H1 (cell line): ENCODE data around the gene MBD3L2B. TPM values are rescaled to one million over a fixed set of nuclear protein-coding genes. Genes with fewer than 3 reads are reported as not detected.

ENCODE experiments used
- CTCF ChIA-PET: fragments of 300-600 bp; sonication (Branson Sonifier 250); formaldehyde crosslinking; loops from one replicate; lab custom pipeline; 2021; ENCODE audit not compliant: partially characterized antibody; lab: Charles Lee
- POLR2A ChIA-PET: fragments of 300-600 bp; sonication (Branson Sonifier 250); formaldehyde crosslinking; loops from one replicate; lab custom pipeline; 2021; ENCODE audit warnings: inconsistent platforms; ENCODE audit not compliant: partially characterized antibody; lab: Charles Lee
- DNase-seq, 2 experiments: peaks; one replicate each; pipeline versions ENCODE4 v3.0.0 to v3.0.0-alpha.2; 2010 to 2022; ENCODE audit warnings: low spot score in 2 of 2, low read depth in 1 of 2, mixed read lengths in 1 of 2
- FAIRE-seq: peaks from 2 replicates; lab custom pipeline; 2011; peaks lifted over from hg19 to GRCh38; lab: Jason Lieb, UNC
- H2AFZ ChIP-seq: 2 replicates; pipeline ENCODE4 v1.8.1; 2012; ENCODE audit warnings: low read length, inconsistent platforms
- H2AK5ac ChIP-seq: 2 replicates; pipeline ENCODE4 v1.6.1; 2013; ENCODE audit warnings: low read depth, low read length
- H2BK120ac ChIP-seq: replicated peaks from 2 replicates; pipeline ENCODE3; 2013; ENCODE audit warnings: low read depth, low read length, inconsistent platforms
- H2BK12ac ChIP-seq: 2 replicates; pipeline ENCODE4 v1.6.1; 2013; ENCODE audit warnings: low read depth, low read length
- H2BK15ac ChIP-seq: 2 replicates; pipeline ENCODE4 v1.6.1; 2013; ENCODE audit warnings: low read length
- H2BK20ac ChIP-seq: 2 replicates; pipeline ENCODE4 v1.6.1; 2013; ENCODE audit warnings: low read length
- H2BK5ac ChIP-seq: 2 replicates; pipeline ENCODE4 v1.6.1; 2013; ENCODE audit warnings: low read depth, low read length
- H3K14ac ChIP-seq: 2 replicates; pipeline ENCODE4 v1.6.1; 2013; ENCODE audit warnings: inconsistent platforms; ENCODE audit not compliant: insufficient read length
- H3K18ac ChIP-seq: 2 replicates; pipeline ENCODE4 v1.6.1; 2013; ENCODE audit warnings: low read length; ENCODE audit errors: extremely low read depth
- H3K23ac ChIP-seq: 2 replicates; pipeline ENCODE4 v1.6.1; 2013; ENCODE audit warnings: inconsistent platforms; ENCODE audit not compliant: insufficient read length
- H3K23me2 ChIP-seq: 2 replicates; pipeline ENCODE4 v1.6.1; 2013; ENCODE audit warnings: low read depth, low read length
- H3K27ac ChIP-seq: 2 replicates; pipeline ENCODE4 v1.6.1; 2011; ENCODE audit warnings: low read depth, low read length, inconsistent platforms
- H3K27me3 ChIP-seq, 4 experiments: replicated peaks in 1 of 4; 1 replicate in 1 of 4; 2 replicates in 3 of 4; pipeline versions ENCODE4 v1.6.1 to v1.8.1; 2011 to 2013; ENCODE audit warnings: low read length in 3 of 4, mild to moderate bottlenecking in 3 of 4, inconsistent platforms in 2 of 4, mixed read lengths in 2 of 4, moderate library complexity in 1 of 4; ENCODE audit not compliant: control insufficient read depth in 3 of 4, insufficient read depth in 3 of 4; ENCODE audit errors: extremely low read depth in 1 of 4
- H3K36me3 ChIP-seq, 4 experiments: 2 replicates each; pipeline versions ENCODE4 v1.6.1 to v1.8.1; 2011 to 2013; ENCODE audit warnings: mild to moderate bottlenecking in 4 of 4, low read length in 3 of 4, moderate library complexity in 2 of 4, control low read depth in 1 of 4, inconsistent platforms in 1 of 4; ENCODE audit not compliant: insufficient read depth in 4 of 4, control insufficient read depth in 2 of 4
- H3K4ac ChIP-seq: replicated peaks from 2 replicates; pipeline ENCODE3; 2013; ENCODE audit warnings: low read length, low read depth, mixed read lengths, inconsistent platforms; ENCODE audit not compliant: insufficient read length
- H3K4me1 ChIP-seq, 4 experiments: replicated peaks in 1 of 4; 1 replicate in 1 of 4; 2 replicates in 3 of 4; pipeline versions ENCODE4 v1.6.1 to v1.8.1; 2011 to 2013; ENCODE audit warnings: low read length in 3 of 4, inconsistent platforms in 2 of 4, mixed read lengths in 1 of 4; ENCODE audit not compliant: insufficient read depth in 4 of 4, control insufficient read depth in 3 of 4
- H3K4me2 ChIP-seq, 2 experiments: 2 replicates each; pipeline versions ENCODE4 v1.6.1 to v1.8.1; 2011 to 2013; ENCODE audit warnings: low read depth in 2 of 2, low read length in 2 of 2, control low read depth in 1 of 2, inconsistent platforms in 1 of 2, mild to moderate bottlenecking in 1 of 2; ENCODE audit not compliant: insufficient read depth in 1 of 2
- H3K4me3 ChIP-seq, 4 experiments: fragments of 200-600, 300-600 bp in 1 of 4; sonication (generic), shearing (Covaris generic), sonication (Bioruptor Twin) in 1 of 4; 2 replicates each; pipeline versions ENCODE4 v1.5.1 to v1.8.1; 2011 to 2016; ENCODE audit warnings: low read length in 4 of 4, low read depth in 3 of 4, control low read depth in 2 of 4, inconsistent platforms in 2 of 4, mild to moderate bottlenecking in 2 of 4, mixed read lengths in 1 of 4, moderate library complexity in 1 of 4; ENCODE audit not compliant: insufficient read depth in 2 of 4; ENCODE audit errors: extremely low read depth in 1 of 4
- H3K56ac ChIP-seq: replicated peaks from 2 replicates; pipeline ENCODE3; 2013; ENCODE audit warnings: low read depth, mild to moderate bottlenecking, mixed read lengths, low read length, inconsistent platforms; ENCODE audit not compliant: insufficient read length
- H3K79me1 ChIP-seq: 2 replicates; pipeline ENCODE4 v1.6.1; 2013; ENCODE audit warnings: low read depth, low read length, control low read depth
- H3K79me2 ChIP-seq, 2 experiments: 2 replicates each; pipeline versions ENCODE4 v1.6.1 to v1.8.1; 2012 to 2013; ENCODE audit warnings: low read length in 2 of 2, mild to moderate bottlenecking in 2 of 2, inconsistent platforms in 1 of 2; ENCODE audit not compliant: insufficient read depth in 2 of 2, control insufficient read depth in 1 of 2
- H3K9ac ChIP-seq, 4 experiments: replicated peaks in 1 of 4; 1 replicate in 1 of 4; 2 replicates in 3 of 4; pipeline versions ENCODE4 v1.6.1 to v1.8.1; 2011 to 2013; ENCODE audit warnings: low read depth in 3 of 4, low read length in 3 of 4, control low read depth in 2 of 4, mild to moderate bottlenecking in 2 of 4, moderate library complexity in 2 of 4, inconsistent platforms in 1 of 4; ENCODE audit errors: extremely low read depth in 1 of 4
- H3K9me3 ChIP-seq, 2 experiments: 2 replicates each; pipeline versions ENCODE4 v1.6.1 to v1.8.1; 2012 to 2013; ENCODE audit warnings: mild to moderate bottlenecking in 2 of 2, moderate library complexity in 2 of 2, control low read depth in 1 of 2, inconsistent platforms in 1 of 2, low read depth in 1 of 2, low read length in 1 of 2, mixed read lengths in 1 of 2; ENCODE audit not compliant: insufficient read depth in 2 of 2
- H4K20me1 ChIP-seq, 2 experiments: replicated peaks in 1 of 2; 2 replicates each; pipeline versions ENCODE3 to v1.8.1; 2011 to 2013; ENCODE audit warnings: inconsistent platforms in 2 of 2, low read length in 2 of 2, mild to moderate bottlenecking in 1 of 2; ENCODE audit not compliant: insufficient read depth in 2 of 2, control insufficient read depth in 1 of 2
- H4K5ac ChIP-seq: 2 replicates; pipeline ENCODE4 v1.6.1; 2013; ENCODE audit warnings: low read length, low read depth, mixed read lengths, inconsistent platforms; ENCODE audit not compliant: insufficient read length
- H4K8ac ChIP-seq: 2 replicates; pipeline ENCODE4 v1.8.0; 2013; ENCODE audit warnings: mild to moderate bottlenecking, moderate library complexity, low read length, inconsistent platforms; ENCODE audit not compliant: insufficient read depth; ENCODE audit errors: extremely low read depth
- H4K91ac ChIP-seq: replicated peaks from 2 replicates; pipeline ENCODE3; 2013; ENCODE audit warnings: low read length, mixed read lengths, inconsistent platforms; ENCODE audit not compliant: insufficient read length
- CHD1 ChIP-seq: IDR thresholded peaks from 2 replicates; pipeline ENCODE4 v1.6.1; 2012; ENCODE audit warnings: low read depth, low read length, improper control_type of control experiment
- CHD2 ChIP-seq: IDR thresholded peaks from 2 replicates; pipeline ENCODE4 v1.6.1; 2012; ENCODE audit warnings: low read length, improper control_type of control experiment
- CTBP2 ChIP-seq: IDR thresholded peaks from 2 replicates; pipeline ENCODE4 v1.7.0; 2011; ENCODE audit warnings: borderline replicate concordance, mild to moderate bottlenecking, moderate library complexity, mixed read lengths, low read length; ENCODE audit not compliant: insufficient read depth, insufficient read length
- JUND ChIP-seq: IDR thresholded peaks from 2 replicates; pipeline ENCODE4 v1.6.1; 2011; ENCODE audit warnings: mild to moderate bottlenecking, improper control_type of control experiment, low read length
- KDM1A ChIP-seq: fragments of 200-600, 300-600 bp; sonication (generic); IDR thresholded peaks from 2 replicates; pipeline ENCODE4 v1.7.1; 2016; ENCODE audit warnings: mild to moderate bottlenecking, low read length, borderline replicate concordance
- KDM5A ChIP-seq: fragments of 200-600 bp; IDR thresholded peaks from 2 replicates; pipeline ENCODE4 v1.7.1; 2012; ENCODE audit warnings: mild to moderate bottlenecking, low read length, inconsistent platforms, mixed read lengths
- POU5F1 ChIP-seq: IDR thresholded peaks from 2 replicates; pipeline ENCODE4 v1.6.1; 2011; ENCODE audit warnings: low read depth, mild to moderate bottlenecking, low read length, moderate library complexity
- RBBP5 ChIP-seq: IDR thresholded peaks from 2 replicates; pipeline ENCODE4 v1.7.1; 2012; ENCODE audit warnings: low read depth, mild to moderate bottlenecking, inconsistent platforms, low read length, moderate library complexity, borderline replicate concordance
- SAP30 ChIP-seq: fragments of 300-600 bp; sonication (generic); IDR thresholded peaks from 2 replicates; pipeline ENCODE4 v1.7.1; 2012; ENCODE audit warnings: low read length, moderate library complexity, mild to moderate bottlenecking, inconsistent platforms; ENCODE audit not compliant: insufficient read depth, insufficient replicate concordance
- TEAD4 ChIP-seq: IDR thresholded peaks from 2 replicates; pipeline ENCODE4 v1.6.1; 2012; ENCODE audit warnings: low read depth, low read length, inconsistent platforms, mixed read lengths
- WGBS, 2 experiments: shearing (Covaris generic) in 1 of 2; methylation state at CpG; one replicate each; pipeline versions ENCODE4 v1.1.6 to v1.1.7; 2013 to 2015; ENCODE audit warnings: low lambda C conversion rate in 2 of 2, mixed read lengths in 2 of 2, inconsistent platforms in 1 of 2, low coverage in 1 of 2, missing lambda C conversion rate in 1 of 2; ENCODE audit not compliant: insufficient replicate concordance in 2 of 2, insufficient coverage in 1 of 2, insufficient read length in 1 of 2; ENCODE audit errors: extremely low coverage in 1 of 2, missing lambda C conversion rate in 1 of 2; 5-methylcytosine and 5-hydroxymethylcytosine counted together
- polyA plus RNA-seq, 7 experiments: library from polyadenylated mRNA; depleted of rRNA in 3 of 7; stranded (reverse) in 5 of 7; unstranded in 2 of 7; fragments of >200 nt in 5 of 7; fragments of 200-250 nt in 2 of 7; gene quantifications; 1 replicate in 5 of 7; 2 replicates in 1 of 7; 4 replicates in 1 of 7; pipeline versions ENCODE4 v1.2.1 to v1.2.3, GENCODE V29; 2011 to 2013; ENCODE audit warnings: missing spikeins in 2 of 7, mixed read lengths in 2 of 7
- total RNA-seq: library from RNA; stranded (reverse); fragmentation: NEBNext Ultra II Directional; extraction: Animal tissue kit (Norgen Biotek cat#: 25700); gene quantifications from 2 replicates; pipeline ENCODE4 v1.2.1, GENCODE V29; 2021
- TF ChIP-seq, protein P1 (sequence below), 3 experiments: IDR thresholded peaks; 1 replicate in 2 of 3; 2 replicates in 1 of 3; pipeline versions ENCODE4 v1.5.1 to v1.6.1; 2011; ENCODE audit warnings: low read length in 3 of 3, mild to moderate bottlenecking in 3 of 3, inconsistent platforms in 2 of 3, low read depth in 1 of 3, moderate library complexity in 1 of 3; ENCODE audit not compliant: insufficient read depth in 1 of 3; ENCODE audit errors: control extremely low read depth in 1 of 3
- TF ChIP-seq, protein P2 (sequence below): IDR thresholded peaks from 2 replicates; pipeline ENCODE4 v1.6.1; 2011; ENCODE audit warnings: low read depth, mild to moderate bottlenecking, low read length; ENCODE audit not compliant: insufficient read depth

MBD3L2B gene
- total and polyA plus RNA-seq, 2 of the 8 experiments (the other 6 are each of a cell fraction or from before 2014, with no cell fraction given): not detected

DNA sequence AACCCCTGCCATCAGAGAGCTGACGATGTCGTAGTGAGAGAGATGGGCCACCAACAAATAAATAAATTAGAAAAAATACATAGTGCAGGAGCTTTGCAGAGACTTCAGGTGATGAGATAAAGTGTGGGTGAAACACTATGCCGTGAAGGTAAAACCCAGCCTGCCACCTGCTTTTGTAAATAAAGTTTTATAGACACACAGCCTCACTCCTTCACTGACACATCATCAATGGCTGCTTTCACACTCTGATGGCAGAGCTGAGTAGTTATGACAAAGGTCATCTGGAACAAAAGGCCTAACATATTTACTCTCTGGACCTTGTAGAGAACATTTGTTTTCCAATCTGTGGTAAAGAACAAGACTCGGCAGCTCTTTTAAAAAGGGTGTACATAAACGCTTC lies 45.0 kb downstream of the MBD3L2B start:
- ChIA-PET POLR2A (no interaction called here), CTCF (no interaction called here)
- no peak overlapping the region for H3K4me3 ChIP-seq
- no peak overlapping the region for H3K4me2 ChIP-seq
- H3K79me1 ChIP-seq: no peaks in the 10 kb centered on the region
- H3K4ac ChIP-seq: no peak overlapping the region
- H2BK5ac ChIP-seq: no peak overlapping the region
- 80% methylated on average over 5 of the region's 5 CpGs; no CpG with 5 or more reads in 1 of the 2 experiments for WGBS, 2 experiments
- no peak overlapping the region for H3K23ac ChIP-seq
- no peak overlapping the region for H3K27ac ChIP-seq
- no peak for FAIRE-seq
- H2BK15ac ChIP-seq: no peak overlapping the region
- H3K14ac ChIP-seq: no peak overlapping the region
- H3K9me3 ChIP-seq: peaks cover 61 to 79% of the 10 kb centered on the region in 2 experiments
- no peak overlapping the region for H4K8ac ChIP-seq
- H4K20me1 ChIP-seq: no peaks in the 10 kb centered on the region
- no peak overlapping the region for H2BK20ac ChIP-seq
- no peaks in the 10 kb centered on the region for H3K36me3 ChIP-seq
- H3K27me3 ChIP-seq: no peaks in the 10 kb centered on the region
- H4K91ac ChIP-seq: no peak overlapping the region
- H3K4me1 ChIP-seq: no peaks in the 10 kb centered on the region
- H3K18ac ChIP-seq: no peak overlapping the region
- H2BK120ac ChIP-seq: no peak overlapping the region
- H2BK12ac ChIP-seq: no peak overlapping the region
- H3K23me2 ChIP-seq: no peaks in the 10 kb centered on the region
- H4K5ac ChIP-seq: no peak overlapping the region
- no peak overlapping the region for H2AFZ ChIP-seq
- DNase-seq: no peak
- no peak overlapping the region for H3K56ac ChIP-seq
- no peak overlapping the region for H2AK5ac ChIP-seq
- H3K9ac ChIP-seq: no peak overlapping the region
- H3K79me2 ChIP-seq: no peaks in the 10 kb centered on the region
- TF ChIP-seq, protein P1, sequence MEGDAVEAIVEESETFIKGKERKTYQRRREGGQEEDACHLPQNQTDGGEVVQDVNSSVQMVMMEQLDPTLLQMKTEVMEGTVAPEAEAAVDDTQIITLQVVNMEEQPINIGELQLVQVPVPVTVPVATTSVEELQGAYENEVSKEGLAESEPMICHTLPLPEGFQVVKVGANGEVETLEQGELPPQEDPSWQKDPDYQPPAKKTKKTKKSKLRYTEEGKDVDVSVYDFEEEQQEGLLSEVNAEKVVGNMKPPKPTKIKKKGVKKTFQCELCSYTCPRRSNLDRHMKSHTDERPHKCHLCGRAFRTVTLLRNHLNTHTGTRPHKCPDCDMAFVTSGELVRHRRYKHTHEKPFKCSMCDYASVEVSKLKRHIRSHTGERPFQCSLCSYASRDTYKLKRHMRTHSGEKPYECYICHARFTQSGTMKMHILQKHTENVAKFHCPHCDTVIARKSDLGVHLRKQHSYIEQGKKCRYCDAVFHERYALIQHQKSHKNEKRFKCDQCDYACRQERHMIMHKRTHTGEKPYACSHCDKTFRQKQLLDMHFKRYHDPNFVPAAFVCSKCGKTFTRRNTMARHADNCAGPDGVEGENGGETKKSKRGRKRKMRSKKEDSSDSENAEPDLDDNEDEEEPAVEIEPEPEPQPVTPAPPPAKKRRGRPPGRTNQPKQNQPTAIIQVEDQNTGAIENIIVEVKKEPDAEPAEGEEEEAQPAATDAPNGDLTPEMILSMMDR (IDR thresholded peaks at IDR 0.05; ENCODE audit: control extremely low read depth in 1 of 3, insufficient read depth in 1 of 3, low read depth in 1 of 3, low read length in 3 of 3): no peak
- TF ChIP-seq CHD2: no peak
- TF ChIP-seq KDM5A: no peak
- no peak for TF ChIP-seq TEAD4
- TF ChIP-seq RBBP5: no peak
- TF ChIP-seq JUND: no peak
- TF ChIP-seq KDM1A: no peak
- TF ChIP-seq CHD1: no peak
- TF ChIP-seq POU5F1: no peak
- no peak for TF ChIP-seq SAP30
- TF ChIP-seq CTBP2: no peak
- TF ChIP-seq, protein P2, sequence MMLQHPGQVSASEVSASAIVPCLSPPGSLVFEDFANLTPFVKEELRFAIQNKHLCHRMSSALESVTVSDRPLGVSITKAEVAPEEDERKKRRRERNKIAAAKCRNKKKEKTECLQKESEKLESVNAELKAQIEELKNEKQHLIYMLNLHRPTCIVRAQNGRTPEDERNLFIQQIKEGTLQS: no peak
